NCI-H345 treated with DMSO at 0.1 percent for 48 hours (cell line): ENCODE results near the gene KIF17.

ENCODE experiments used
- DNase-seq: peaks from one replicate; lab custom pipeline; 2025; ENCODE audit not compliant: unreplicated experiment; lab: John Stamatoyannopoulos, UW

The KIF17 gene

DNA sequence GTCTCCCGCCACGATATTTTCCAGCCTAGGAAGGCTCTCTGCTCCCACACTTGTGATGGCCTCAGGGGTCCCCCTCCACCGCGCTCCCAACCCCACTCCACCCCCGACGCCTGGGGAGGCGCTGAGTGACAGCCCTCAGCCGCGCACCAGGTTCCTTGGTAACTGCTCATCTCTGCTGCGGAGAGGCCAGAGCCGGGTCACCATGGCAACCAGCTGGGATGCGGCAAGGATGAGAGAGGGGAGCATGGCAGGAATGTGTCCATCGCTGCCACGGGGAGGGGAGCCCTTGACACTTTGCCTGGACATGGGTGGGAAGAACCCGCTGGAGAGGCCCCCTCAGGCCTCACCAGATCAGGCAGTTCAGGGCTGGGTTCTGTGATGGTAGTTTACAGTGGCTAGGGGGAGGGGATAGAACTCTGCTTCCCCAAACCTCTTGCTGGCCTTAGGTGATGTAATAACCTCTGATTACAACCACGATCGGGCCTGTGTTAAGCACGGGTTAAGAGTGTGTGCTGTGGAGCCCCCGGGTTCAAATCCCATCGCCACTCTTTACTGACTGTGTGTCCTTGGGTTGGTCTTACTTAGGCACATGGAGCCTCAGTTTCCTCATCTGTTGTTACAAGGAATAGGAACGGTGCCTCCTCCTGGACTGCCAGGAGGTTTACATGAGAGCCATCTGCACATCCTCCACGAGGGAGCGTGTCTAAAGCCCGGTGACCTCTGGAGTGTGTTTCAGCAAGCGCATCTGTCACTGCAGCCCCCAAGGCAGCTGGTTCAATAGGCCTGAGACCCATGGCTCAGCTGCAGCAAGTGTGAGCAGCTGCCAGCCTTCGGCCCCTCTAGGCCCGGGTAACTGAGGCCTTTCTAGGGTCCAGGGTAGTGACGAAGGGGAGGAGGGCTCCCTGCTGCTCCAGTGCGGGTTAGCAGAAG lies 6.3 kb downstream of the KIF17 start:
- DNase-seq: no peak

DNA sequence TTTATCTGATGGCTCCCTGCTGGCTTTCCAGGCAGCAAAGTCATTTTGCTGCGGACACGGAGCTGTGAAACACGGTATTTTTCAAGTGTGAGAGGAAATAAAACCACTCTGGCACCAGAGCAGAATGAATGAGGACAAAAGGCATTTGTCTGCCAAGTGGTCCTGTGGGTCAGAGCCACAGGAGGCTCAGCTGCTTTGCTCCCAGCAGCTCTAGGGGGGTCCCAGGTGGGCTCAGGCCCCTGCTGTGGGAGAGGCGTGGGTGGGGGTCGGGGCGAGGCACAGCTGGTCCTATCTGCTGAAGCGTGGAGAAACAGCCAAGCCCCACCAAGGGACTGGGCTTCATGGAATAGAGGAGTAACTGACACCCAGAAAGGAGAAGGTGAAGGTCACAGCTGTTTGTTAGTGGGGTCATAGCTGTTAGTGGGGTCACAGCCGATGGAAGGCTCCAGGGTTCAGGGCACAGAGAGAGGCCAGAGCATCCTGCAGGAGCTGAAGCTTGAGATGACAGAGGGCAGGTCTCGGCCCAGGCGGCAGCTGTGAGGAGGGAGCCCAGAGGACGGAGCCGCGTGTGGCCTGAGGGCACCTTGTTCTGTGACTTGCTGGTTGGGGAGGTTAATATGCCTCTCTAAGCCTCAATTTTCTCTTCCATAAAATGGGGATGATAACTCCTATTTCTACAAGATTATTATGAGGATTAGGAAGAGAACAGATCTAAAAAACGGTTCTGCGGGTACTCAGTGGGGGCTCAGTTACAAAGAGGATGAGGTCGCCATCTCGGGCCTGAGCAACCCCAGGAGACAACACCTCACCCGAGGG lies 7.1 kb downstream of the KIF17 start:
- DNase-seq: peak; percentile 83

GRCh38 chr1:20709868-20710267 lies 7.9 kb downstream of the KIF17 start:
- no peak for DNase-seq

DNA sequence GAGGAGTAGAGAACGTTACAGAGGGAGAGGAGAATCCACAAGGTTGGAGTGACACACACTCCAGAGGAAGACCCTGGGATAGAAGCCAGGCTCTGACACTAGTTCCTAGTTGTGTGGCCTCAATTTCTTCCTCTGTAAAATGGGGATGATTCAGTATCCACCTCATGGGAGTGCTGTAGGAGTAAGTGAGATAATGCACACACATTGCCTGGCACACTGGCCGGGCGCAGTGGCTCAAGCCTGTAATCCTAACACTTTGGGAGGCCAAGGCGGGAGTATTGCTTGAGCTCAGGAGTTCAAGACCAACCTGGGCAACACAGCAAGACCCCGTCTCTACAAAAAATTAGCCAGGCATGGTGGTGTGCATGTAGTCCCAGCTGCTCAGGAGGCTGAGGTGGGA lies 8.9 kb downstream of the KIF17 start:
- no peak for DNase-seq

GRCh38 chr1:20708057-20708456 lies 9.8 kb downstream of the KIF17 start:
- DNase-seq: no peak

GRCh38 chr1:20706841-20707240 lies 11.0 kb downstream of the KIF17 start:
- DNase-seq: no peak

DNA sequence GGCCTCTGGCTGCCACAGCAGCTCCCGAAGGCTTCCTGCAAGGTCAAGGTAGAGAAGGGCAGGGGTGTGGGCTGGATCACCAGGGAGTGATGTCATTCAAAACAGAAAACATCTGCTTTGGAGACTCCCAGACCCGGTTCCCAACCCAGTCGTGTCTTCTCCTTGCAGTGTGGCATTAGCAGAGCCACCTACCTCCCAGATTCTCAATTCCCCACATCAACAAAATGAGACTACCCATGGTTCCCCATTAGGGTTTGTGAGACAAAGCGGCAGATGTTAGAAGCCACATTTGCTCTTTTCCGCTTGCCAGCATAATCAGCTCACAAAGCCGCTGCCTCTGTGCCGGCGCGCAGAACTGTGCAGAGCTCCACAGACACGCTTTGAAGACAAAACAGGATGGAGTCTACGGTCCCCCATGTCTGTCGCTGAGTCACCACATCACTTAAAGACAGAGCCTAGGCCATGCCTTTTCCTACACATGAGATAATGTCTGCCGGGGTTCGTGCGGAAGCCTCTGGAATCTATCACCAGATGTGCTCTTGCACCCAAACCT lies 12.5 kb downstream of the KIF17 start:
- no peak for DNase-seq

DNA sequence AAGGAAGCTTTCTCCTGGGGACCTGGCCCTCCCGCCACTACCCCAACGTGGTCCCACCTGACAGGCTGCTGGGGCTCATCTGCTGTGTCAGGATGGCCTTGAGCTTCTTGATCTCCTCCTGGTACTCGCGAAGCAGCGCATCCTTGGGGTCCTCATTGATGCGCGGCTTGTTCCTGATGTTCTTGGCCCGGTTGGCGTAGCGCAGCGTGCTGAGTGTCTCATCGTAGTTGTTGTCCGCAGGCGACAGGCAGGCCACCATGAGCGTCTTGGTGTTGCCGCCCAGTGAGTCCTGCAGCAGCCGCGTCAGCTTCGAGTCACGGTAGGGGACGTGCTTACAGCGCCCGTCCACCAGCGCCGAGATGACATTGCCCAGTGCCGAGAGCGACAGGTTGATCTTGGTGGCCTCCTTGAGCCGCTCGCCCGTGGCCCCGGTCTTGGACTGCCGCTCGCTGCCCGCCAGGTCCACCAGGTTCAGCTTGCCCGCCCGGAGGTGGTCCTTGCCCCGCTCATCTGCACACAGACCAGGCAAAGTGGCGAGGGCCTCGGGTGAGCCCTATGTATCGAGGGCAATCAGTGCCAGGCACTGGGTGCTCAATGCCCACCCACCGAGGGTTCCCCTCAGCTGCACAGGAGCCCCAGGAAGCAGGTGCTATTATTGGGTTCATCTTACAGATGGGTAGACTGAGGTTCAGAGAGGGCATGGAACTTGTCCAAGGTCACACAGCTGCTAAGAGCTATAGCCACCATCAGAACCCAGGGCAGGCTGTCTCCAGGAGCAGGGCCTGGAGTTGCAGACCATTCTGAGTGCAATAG lies 13.2 kb downstream of the KIF17 start:
- no peak for DNase-seq

DNA sequence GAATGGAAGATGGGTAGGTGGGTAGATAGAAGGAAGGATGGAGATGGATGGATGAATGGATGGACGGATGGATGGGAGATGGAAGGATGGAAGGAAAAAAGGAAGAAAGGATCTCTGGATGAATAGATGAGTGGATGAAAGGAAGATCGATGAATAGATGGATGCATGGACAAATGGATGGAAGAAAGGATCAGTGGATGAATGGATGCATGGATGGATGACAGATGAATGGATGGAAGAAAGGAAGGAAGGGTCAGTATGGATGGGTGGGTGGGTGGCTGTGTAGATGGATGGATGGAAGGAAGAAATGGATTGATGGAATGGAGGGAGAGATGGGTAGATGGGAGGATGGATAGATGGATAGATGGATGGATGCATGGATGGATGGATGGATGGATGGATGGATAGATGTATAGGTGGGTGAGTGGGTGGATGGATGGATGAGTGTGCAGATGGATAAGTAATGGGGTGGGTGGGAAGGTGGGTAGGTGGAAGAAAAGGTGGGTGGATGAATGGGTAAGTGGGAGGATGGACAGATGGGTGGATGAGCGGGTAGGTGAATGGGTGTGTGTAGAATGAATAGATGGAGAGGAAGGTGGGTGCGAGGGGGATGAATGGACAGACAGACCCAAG lies 14.6 kb downstream of the KIF17 start:
- no peak for DNase-seq

- no peak for DNase-seq
Observed at GRCh38 chr1:20702416-20702815, 15.4 kb downstream of the KIF17 start.

- DNase-seq: no peak
Observed at GRCh38 chr1:20701847-20702246, 16.0 kb downstream of the KIF17 start.

DNA sequence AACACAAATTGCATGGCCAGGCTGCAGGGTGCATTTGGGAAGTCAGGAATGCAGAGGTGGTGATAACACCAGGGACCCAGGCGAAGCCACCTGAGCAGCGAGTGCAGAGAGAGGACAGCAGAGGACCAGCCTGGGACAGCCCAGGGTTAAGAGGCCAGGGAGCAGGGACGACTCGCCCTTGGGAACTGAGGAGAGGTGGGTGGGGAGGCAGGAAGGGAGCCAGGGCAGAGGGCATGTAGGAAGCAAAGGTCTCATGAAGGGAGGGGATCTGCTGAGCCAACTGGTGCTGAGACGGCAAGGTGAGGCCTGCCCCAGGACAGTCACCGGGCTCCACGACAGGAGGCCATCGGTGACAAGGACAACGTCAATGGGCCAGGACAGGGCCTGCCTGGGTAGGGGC lies 16.4 kb downstream of the KIF17 start:
- no peak for DNase-seq

- no peak for DNase-seq
Observed at GRCh38 chr1:20700636-20701215, 17.1 kb downstream of the KIF17 start.

- no peak for DNase-seq
Observed at GRCh38 chr1:20699558-20699957, 18.2 kb downstream of the KIF17 start.

- no peak for DNase-seq
Observed at GRCh38 chr1:20698195-20698910, 19.5 kb downstream of the KIF17 start.

GRCh38 chr1:20697563-20697962 lies 20.2 kb downstream of the KIF17 start:
- DNase-seq: no peak

DNA sequence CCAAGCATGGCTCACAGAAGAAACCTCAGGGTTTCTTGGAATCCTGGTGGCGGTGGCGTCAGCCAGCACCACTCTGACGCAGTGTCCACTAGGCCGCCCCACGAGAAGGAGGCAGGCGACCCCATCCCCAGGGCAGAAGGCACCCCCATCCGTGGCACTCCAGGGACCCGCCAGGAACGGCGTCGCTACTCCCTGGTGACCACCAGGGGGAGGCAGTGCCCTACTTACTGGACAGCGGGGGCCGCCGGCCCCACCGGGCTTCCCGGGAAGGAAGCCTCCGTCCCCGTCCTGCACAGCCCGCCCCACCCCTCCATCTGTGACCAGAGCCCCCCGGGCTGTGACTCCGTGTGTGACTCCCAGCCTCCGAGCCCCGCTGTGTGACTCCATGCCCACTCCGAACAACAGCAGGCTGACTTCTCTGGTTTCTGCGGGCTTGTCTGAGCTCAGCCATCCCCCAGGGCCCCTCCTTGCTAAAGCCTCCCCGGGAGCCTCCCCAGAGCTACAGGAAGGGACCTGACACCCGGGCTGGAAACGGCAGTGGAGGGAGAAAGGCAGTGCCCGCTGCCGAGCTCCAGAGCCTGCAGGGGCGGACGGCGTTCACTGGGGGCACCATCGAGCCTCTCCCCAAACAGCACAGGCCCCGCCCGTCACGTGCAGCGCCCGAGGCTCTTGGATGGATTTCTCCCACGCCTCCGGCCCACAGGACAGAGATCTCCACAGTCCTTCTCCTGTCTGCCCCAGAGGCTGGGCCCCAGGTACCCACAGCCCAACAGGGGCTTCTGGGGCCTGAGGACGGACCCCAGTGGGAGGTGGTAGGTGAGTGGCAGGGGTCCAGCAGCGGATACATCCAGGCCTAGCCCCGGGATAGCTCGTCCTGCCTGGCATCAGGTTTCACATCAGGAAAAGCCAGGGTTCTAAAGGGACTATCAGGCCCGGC lies 21.1 kb downstream of the KIF17 start:
- DNase-seq: peak; percentile 81

DNA sequence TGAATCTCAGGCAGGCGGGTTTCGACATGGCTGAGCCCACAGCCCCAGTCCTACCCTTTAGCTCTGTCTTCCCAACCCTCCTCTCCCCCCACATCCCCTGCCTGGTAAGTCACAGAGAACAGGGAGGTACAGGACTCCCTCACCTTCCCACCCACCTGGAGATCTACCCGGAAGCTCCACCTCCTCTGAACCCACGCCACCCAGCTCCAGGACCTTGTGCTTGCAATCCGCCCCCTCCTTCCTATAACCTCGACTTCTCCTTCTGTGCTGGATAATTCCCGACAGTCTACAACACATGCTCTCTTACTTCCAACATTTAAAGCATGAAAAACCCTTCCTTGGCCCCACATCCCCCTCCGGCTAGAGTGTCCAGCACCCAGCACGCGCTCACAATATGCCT lies 22.3 kb downstream of the KIF17 start:
- no peak for DNase-seq
